WERI-Rb-1 (cell line): ENCODE results near the gene SOX11.

Experiments
- DNase-seq: peaks from one replicate; pipeline ENCODE4 v3.0.0-alpha.2; 2020
- H3K27ac ChIP-seq: fragments of 250-450 bp; sonication (Bioruptor Pico); 2 replicates; pipeline ENCODE4 v1.5.1; 2020; ENCODE audit warnings: mild to moderate bottlenecking, moderate library complexity
- H3K27me3 ChIP-seq: fragments of 250-450 bp; sonication (Bioruptor Pico); 2 replicates; pipeline ENCODE4 v1.5.1; 2021; ENCODE audit warnings: mild to moderate bottlenecking, low read depth, moderate library complexity; ENCODE audit not compliant: insufficient read depth, severe bottlenecking
- H3K36me3 ChIP-seq: fragments of 250-450 bp; sonication (Bioruptor Pico); 2 replicates; pipeline ENCODE4 v1.5.1; 2020; ENCODE audit warnings: mild to moderate bottlenecking, moderate library complexity
- H3K4me3 ChIP-seq: 2 replicates; pipeline ENCODE4 v1.5.1; 2011; ENCODE audit warnings: low read depth, mild to moderate bottlenecking, control low read depth, low read length
- H3K9me3 ChIP-seq: fragments of 250-450 bp; sonication (Bioruptor Pico); 2 replicates; pipeline ENCODE4 v1.5.1; 2021; ENCODE audit warnings: mild to moderate bottlenecking, moderate library complexity; ENCODE audit not compliant: severe bottlenecking
- CTCF ChIP-seq: IDR thresholded peaks from 2 replicates; pipeline ENCODE4 v1.5.1; 2011; ENCODE audit warnings: low read depth, mild to moderate bottlenecking, control low read depth, inconsistent platforms, low read length

SOX11 gene

GRCh38 chr2:5693287-5694201 is 1.4 kb downstream of the SOX11 start:
- Histone ChIP-seq H3K27me3 (no peaks in the 10 kb centered on the region), H3K4me3 (peak overlapping the region; percentile 63), H3K27ac (peak overlapping the region; percentile 98), H3K9me3 (no peaks in the 10 kb centered on the region), H3K36me3 (peaks cover 39% of the 10 kb centered on the region)
- DNase-seq, result peak; percentile 57
- TF ChIP-seq CTCF, result no peak

GRCh38 chr2:5694306-5694705 is 2.1 kb downstream of the SOX11 start:
- no peaks in the 10 kb centered on the region for H3K27me3 ChIP-seq

GRCh38 chr2:5695654-5696403 is 3.6 kb downstream of the SOX11 start:
- Histone ChIP-seq H3K9me3 (no peaks in the 10 kb centered on the region), H3K36me3 (peaks cover 56% of the 10 kb centered on the region), H3K27ac (peak overlapping the region; percentile 88), H3K4me3 (peak overlapping the region; percentile 63), H3K27me3 (no peaks in the 10 kb centered on the region)
- 0 out of 2 replicates have a peak, but pooled peaks have one; percentile 9 for TF ChIP-seq CTCF
- peak; percentile 43 for DNase-seq

More at GRCh38 chr2:5694306-5694705, 2.1 kb downstream of the SOX11 start:
- Histone ChIP-seq H3K4me3 (peak overlapping the region; percentile 63), H3K36me3 (peaks cover 47% of the 10 kb centered on the region), H3K9me3 (no peaks in the 10 kb centered on the region), H3K27ac (peak overlapping the region; percentile 98)
- DNase-seq, result peak; percentile 42
- TF ChIP-seq CTCF, result no peak

- H3K27ac ChIP-seq, result peak overlapping the region; percentile 88
- TF ChIP-seq CTCF, result no peak
- peaks cover 63% of the 10 kb centered on the region for H3K36me3 ChIP-seq
- DNase-seq, result peak; percentile 38
- H3K4me3 ChIP-seq, result peak overlapping the region; percentile 63
- no peaks in the 10 kb centered on the region for H3K9me3 ChIP-seq
- no peaks in the 10 kb centered on the region for H3K27me3 ChIP-seq
Observed at GRCh38 chr2:5696404-5696944, 4.3 kb downstream of the SOX11 start.

GRCh38 chr2:5696945-5697521 is 4.8 kb downstream of the SOX11 start:
- H3K4me3 ChIP-seq, result peak overlapping the region; percentile 63
- DNase-seq, result peak; percentile 80
- H3K27ac ChIP-seq, result peak overlapping the region; percentile 88
- no peaks in the 10 kb centered on the region for H3K27me3 ChIP-seq
- peaks cover 67% of the 10 kb centered on the region for H3K36me3 ChIP-seq
- no peaks in the 10 kb centered on the region for H3K9me3 ChIP-seq
- TF ChIP-seq CTCF, result no peak
